Astrocyte of the hippocampus (primary cell): ENCODE measurements around the gene ABCC8.

Experiments used
- DNase-seq: peaks from one replicate; pipeline ENCODE4 v3.0.0; 2011; ENCODE audit warnings: low read depth, low spot score

ABCC8 gene

GRCh38 chr11:17387811-17388210 is 88.8 kb downstream of the ABCC8 start:
- DNase-seq: no peak

DNA sequence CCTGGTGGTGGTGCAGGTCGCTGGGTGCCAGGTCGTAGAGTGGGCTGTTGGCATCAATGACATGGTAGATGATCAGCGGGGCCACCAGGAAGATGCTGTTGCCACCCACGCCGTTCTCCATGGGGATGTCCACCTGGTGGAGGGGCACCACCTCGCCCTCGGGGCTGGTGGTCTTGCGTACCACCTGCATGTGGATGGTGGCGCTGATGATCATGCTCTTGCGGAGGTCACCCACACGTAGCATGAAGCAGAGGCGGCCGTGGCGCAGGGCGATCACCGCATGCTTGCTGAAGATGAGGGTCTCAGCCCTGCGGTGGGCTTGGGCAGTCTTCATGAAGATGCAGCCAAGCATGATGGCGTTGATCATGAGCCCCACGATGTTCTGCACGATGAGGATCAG is 89.4 kb downstream of the ABCC8 start:
- no peak for DNase-seq

DNA sequence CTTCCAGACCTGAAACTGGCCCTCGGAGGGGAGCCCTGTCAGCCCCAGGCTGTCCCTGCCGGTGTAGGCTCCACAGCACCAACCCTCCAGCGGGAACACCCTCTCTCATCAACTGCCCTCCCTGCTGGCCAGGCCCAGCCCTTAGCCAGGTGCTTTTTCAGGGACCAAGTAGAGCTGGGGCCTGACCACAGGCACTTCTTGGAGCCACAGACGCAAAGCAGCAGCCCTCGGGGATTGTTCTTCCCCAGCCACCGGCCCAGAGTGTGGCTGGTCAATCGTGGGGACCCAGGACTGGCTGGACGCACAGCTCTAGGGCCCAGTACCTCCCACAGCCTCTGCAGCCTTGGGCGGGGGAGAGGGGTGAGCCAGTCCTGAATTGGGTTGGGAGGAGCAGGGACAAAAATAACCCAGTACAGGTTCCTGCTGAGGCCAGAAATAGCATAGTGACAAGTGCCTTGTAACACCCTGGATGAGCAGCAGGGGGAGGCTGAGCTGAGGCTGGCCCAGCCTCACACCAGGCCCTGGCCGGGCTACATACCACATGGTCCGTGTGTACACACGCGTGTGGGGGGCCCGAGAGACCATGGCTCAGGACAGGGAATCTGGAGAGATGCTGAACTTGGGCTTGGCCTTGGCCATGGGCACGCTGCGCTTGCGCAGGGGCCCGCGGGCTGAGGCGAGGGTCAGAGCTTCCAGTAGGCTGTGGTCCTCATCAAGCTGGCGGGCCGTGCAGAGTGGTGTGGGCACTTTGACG is 90.1 kb downstream of the ABCC8 start:
- DNase-seq: peak; percentile 50

- DNase-seq: no peak
Observed at GRCh38 chr11:17385926-17386325, 90.7 kb downstream of the ABCC8 start.

DNA sequence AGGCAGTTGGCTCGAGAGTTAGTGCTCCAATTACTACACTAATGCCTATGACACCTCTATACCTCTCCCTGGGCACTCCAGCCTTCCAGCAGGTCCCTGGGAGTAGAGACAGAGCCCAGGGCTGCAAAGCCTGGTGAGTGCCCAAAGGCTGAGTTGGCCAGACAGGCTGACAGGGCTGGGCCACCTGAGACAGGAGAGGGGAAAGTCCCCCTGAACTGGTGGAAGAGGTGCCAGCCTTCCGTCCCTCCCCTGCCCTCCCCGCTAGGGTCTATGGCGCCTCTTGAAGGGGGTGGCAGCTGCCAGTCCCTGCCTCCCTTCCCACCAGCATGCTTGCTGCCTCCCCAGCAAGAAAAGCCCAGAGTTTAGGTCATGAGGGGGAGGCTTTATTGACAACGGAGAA is 91.2 kb downstream of the ABCC8 start:
- DNase-seq: no peak

DNA sequence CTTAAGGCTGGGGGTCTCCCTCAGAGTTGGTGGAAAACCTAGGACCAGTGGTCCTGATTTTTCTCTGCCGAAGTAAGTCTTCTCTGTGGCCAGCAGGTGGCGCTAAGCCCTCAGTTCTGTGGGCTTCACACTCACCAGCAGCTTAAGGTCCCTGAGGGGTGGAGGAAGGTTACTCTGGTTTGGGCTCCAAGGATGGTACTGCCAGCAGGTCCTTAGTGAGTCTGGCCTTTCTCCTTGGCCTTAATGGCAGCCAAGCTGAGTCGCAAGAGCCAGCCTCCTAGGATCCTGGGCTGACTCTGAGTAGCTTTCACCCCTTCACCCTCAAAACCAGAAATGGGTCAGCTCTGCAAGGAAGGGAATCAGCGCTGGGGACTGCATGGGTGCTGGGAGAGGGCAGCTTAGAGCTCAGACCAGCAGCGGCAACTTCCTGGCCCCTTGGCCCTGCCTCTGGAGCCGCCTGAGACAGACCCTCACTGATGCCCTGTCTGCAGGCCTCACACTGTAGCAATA is 92.6 kb downstream of the ABCC8 start:
- peak; percentile 88 for DNase-seq

DNA sequence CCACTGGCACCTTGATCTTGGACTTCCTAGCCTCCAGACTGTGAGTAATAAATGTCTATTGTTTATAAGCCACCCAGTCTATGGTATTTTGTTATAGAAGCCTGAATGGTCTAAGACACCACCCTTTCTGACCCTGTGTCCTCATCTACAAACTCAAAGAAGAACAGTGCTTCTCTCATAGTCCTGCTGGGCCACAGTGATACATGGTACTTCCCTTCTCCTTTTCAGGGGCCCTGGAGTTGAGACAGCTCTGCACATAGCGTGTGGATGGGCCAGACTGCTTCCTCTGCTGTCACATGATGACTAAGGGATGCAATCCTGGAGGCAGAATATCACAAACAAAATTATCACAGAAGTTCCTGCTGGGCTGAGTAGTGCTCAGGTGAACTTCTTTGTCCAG is 93.2 kb downstream of the ABCC8 start:
- DNase-seq: no peak

DNA sequence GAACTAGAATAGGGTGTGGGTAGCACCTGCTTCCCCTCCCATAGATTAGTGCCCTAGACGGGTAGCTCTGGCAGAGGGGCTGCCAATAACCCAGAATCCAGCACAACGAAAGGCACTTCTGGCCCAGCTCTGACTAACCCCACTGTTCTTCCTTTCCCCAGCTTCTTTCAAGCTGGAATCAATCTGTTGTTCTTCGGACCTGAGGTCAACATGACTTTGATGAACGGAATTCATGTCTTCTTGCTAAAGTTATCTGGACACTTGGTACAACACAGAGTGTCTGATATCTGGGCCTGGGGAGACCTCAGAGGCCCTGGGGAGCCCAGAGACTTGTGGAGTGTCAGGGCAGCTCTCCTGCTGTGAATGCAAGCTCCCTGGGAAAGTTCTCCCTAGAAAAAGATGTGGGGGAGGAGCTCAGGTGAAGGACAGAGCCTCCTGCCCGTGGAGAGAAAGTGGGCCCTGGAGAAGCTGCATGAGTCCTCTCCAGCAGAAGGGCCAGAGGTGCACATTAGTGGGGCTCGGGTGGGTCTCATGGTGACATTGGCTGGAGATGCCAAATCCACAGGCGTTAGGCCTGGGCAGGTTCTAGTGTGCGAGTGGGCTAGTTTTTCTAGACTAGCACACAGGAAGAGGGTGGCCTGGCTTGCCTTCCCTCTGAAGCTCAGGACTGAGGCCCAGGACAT is 94.5 kb downstream of the ABCC8 start:
- DNase-seq: no peak

GRCh38 chr11:17381156-17381555 is 95.5 kb downstream of the ABCC8 start:
- DNase-seq: no peak

- no peak for DNase-seq
Observed at GRCh38 chr11:17379383-17380180, 97.1 kb downstream of the ABCC8 start.

DNA sequence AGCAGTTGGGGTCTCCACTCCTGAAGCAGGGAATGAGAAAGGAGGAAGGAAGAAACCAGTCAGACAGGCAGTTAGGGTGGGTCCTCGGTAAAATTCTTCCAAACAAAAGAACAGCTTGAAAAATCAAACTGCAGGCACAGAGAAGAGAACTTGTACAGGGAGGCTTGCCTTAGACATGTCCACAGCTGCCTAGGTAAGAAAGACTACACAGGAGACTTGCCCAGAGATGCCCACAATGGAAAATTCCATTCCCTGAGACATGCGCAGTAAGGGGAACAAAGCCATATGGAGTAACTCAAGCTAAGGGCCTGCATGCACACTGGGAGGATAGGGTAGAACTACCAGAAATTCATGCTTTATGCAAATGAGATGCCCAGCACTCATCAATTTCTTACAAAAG is 98.0 kb downstream of the ABCC8 start:
- DNase-seq: no peak

DNA sequence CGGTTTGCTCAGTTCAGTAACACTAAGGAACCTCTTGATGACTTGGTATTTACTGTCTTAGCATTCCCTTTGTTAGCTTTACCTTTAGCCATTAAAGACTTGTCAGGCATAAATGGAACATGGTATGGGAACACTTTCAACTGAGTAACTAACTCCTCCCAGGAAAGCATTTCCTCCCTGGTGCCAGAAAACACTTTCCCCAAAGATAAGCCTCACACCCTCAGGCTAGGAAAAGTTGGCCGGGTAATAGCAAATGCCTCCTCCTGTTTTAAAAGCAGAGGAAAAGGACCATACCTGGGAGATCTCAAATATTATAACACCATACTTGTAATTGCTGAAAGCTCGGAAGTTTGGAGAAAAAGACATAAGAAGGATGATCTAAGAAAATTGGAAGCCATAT is 100.2 kb downstream of the ABCC8 start:
- DNase-seq: no peak

DNA sequence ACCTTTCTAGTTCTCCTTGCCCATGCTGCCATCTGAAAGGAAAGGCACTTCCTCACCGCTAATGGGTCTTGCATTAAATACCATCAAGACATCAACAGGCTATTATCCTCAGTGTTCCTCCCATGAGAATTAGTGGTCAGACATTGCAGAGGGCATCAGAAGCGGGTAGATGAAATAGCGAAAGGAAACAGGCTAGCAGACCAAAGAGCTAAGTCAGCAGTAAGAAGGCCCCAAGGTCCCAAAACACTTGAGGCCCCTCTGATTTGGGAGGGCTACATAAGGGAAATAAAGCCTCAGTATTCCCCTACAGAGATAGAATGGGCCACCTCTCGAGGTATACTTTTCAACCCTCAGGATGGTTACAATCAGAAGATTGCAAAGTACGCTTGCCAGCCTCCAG is 101.1 kb downstream of the ABCC8 start:
- DNase-seq: no peak

DNA sequence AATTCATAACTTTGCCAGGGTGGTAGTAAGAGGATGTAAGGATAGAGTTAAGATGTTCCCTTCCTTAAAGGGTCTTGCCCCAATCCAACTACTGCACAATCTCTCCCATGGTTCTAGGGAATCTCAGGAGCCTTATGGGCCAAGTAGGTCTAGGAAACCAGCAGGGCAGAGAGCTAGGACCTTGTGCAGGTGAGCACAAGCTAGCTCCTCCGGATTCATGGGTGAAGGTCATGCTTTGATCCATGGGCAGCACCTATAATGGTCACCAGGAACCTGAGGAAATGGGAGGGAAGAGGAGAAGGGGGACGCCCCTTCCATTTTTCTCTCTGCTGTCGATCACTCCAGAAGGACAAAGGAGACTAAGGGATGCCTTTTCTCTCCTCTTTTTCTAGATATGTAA is 105.0 kb downstream of the ABCC8 start:
- DNase-seq: peak; percentile 50

- DNase-seq: no peak
Observed at GRCh38 chr11:17369684-17370243, 106.9 kb downstream of the ABCC8 start.

- no peak for DNase-seq
Observed at GRCh38 chr11:17369094-17369493, 107.6 kb downstream of the ABCC8 start.

DNA sequence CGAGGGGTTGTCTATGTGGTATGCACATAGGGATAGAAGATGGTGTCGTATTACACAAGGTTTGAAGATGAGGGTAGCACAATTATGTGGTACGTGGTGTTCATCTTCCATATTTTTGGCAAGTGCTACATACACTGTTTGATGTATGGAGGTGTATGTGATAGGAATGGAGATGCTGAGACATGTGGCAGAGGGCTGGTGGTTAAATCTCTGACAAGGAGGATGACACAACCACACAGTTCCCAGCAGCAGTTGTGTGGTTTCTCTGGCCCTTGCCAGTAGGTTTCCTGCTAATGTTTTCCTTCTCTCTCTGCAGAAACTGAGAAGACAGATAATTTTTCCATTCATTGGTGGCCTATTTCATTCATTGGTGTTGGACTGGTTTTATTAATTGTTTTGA is 108.1 kb downstream of the ABCC8 start:
- no peak for DNase-seq

DNA sequence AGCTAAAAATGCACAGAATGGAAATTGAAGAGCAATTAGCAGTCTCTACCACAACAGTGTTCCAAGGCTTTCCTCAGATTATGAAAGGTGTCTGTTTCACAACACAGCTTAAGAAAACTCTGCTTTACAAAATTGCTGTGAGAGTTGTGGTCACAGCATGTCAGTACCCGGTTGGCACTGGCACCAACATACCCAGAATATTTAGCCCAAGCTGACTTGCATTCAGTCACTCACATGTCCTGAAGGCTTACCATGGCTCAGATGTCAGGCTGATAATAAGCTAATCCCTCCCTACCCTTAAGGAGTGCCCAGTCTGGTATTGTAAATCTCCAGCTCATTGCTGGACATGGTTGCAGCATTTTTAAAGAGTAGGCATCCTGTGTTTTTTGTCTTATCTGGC is 110.2 kb downstream of the ABCC8 start:
- no peak for DNase-seq

GRCh38 chr11:17354601-17354991 is 122.0 kb downstream of the ABCC8 start:
- peak; percentile 79 for DNase-seq

GRCh38 chr11:17353821-17354600 is 122.6 kb downstream of the ABCC8 start:
- no peak for DNase-seq
